Glutamatergic neuron (in vitro differentiated cells): Measurements from ENCODE around the gene MYORG. TPM values are rescaled to one million over a fixed set of nuclear protein-coding genes. Genes with fewer than 3 reads are reported as not detected.

Experiments
- DNase-seq: peaks from one replicate; pipeline ENCODE4 v3.0.0; 2022
- H3K27ac Mint-ChIP-seq: one replicate; pipeline ENCODE4 v1.8.0; 2020; ENCODE audit warnings: mild to moderate bottlenecking, mixed read lengths, inconsistent platforms; ENCODE audit not compliant: unreplicated experiment
- H3K27me3 Mint-ChIP-seq: one replicate; pipeline ENCODE4 v1.8.0; 2020; ENCODE audit warnings: mild to moderate bottlenecking, moderate library complexity, mixed read lengths, inconsistent platforms; ENCODE audit not compliant: unreplicated experiment
- H3K36me3 Mint-ChIP-seq: one replicate; pipeline ENCODE4 v1.8.0; 2020; ENCODE audit warnings: mild to moderate bottlenecking, mixed read lengths, inconsistent platforms; ENCODE audit not compliant: unreplicated experiment
- H3K4me1 Mint-ChIP-seq: one replicate; pipeline ENCODE4 v1.8.0; 2020; ENCODE audit warnings: mild to moderate bottlenecking, low read depth, mixed read lengths, inconsistent platforms; ENCODE audit not compliant: unreplicated experiment
- H3K4me3 Mint-ChIP-seq: one replicate; pipeline ENCODE4 v1.8.0; 2020; ENCODE audit warnings: mild to moderate bottlenecking, mixed read lengths, inconsistent platforms; ENCODE audit not compliant: unreplicated experiment
- H3K9me3 Mint-ChIP-seq: one replicate; pipeline ENCODE4 v1.8.0; 2020; ENCODE audit warnings: mild to moderate bottlenecking, moderate library complexity, mixed read lengths, inconsistent platforms; ENCODE audit not compliant: unreplicated experiment
- CTCF ChIP-seq: fragments of 200-600 bp; sonication (generic); IDR thresholded peaks from one replicate; pipeline ENCODE4 v1.5.0; 2021; ENCODE audit not compliant: partially characterized antibody, unreplicated experiment
- total RNA-seq: library from RNA; stranded (reverse); fragmentation: NEBNext Ultra II Directional; extraction: Animal tissue kit (Norgen Biotek cat#: 25700); gene quantifications from one replicate; pipeline ENCODE4 v1.2.1, GENCODE V29; 2021; ENCODE audit not compliant: unreplicated experiment

The MYORG gene
- total RNA-seq, 1 donor from 2014 or later: 4.6 TPM

DNA sequence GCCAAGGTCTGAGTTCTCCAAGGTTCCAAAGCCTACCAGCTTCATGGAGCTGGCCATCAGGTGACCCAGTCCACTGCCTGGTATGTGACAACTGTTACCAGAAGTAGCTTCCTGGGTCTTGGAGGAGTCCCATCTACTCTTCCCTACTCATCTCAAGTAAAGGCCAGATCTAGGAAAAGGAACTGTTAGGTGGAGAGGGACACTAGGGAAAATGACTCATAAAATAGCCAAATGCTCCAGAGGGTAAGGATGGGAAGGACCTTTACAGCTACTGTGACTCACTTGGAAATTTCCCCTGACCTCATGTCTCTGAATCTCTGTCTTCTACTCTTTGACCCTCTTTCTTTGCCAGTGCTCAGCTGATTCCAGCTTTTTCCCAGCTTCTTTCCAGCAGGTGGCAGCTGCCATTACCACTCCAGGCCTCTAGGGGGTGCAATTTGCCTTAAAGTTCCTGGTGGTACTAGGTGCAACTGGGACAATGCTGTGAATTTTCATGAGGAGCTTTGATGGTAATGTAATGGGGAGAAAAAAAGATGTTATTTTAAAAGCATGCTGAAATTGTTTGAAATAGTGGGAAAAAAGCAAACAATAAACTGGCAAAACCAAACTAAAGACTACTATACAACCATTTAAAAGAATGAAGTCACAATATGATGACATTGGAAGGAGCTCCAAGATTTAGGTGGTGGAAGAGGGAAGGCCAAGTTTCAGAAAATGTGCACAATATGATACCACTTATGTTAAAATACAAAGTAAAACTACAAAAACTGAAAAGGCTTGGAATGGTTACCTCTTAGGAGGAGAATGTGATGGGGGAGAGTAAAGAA, 27.1 kb upstream of the MYORG start:
- TF ChIP-seq CTCF: peak; percentile 98
- peaks cover 10% of the 10 kb centered on the region for H3K9me3 Mint-ChIP-seq
- H3K4me3 Mint-ChIP-seq: no peak overlapping the region
- peaks cover 17% of the 10 kb centered on the region for H3K4me1 Mint-ChIP-seq
- DNase-seq: peak; percentile 85
- H3K27ac Mint-ChIP-seq: no peak overlapping the region
- peaks cover 9% of the 10 kb centered on the region for H3K27me3 Mint-ChIP-seq
- peaks cover 7% of the 10 kb centered on the region for H3K36me3 Mint-ChIP-seq

GRCh38 chr9:34400686-34401602, 24.2 kb upstream of the MYORG start:
- peaks cover 7% of the 10 kb centered on the region for H3K27me3 Mint-ChIP-seq
- TF ChIP-seq CTCF: no peak
- H3K4me1 Mint-ChIP-seq: peaks cover 3% of the 10 kb centered on the region
- no peak for DNase-seq
- H3K4me3 Mint-ChIP-seq: no peak overlapping the region
- peaks cover 11% of the 10 kb centered on the region for H3K9me3 Mint-ChIP-seq
- peaks cover 7% of the 10 kb centered on the region for H3K36me3 Mint-ChIP-seq
- no peak overlapping the region for H3K27ac Mint-ChIP-seq

- peaks cover 7% of the 10 kb centered on the region for H3K36me3 Mint-ChIP-seq
- peaks cover 11% of the 10 kb centered on the region for H3K9me3 Mint-ChIP-seq
- no peak overlapping the region for H3K4me3 Mint-ChIP-seq
- H3K27me3 Mint-ChIP-seq: peaks cover 7% of the 10 kb centered on the region
- peak; percentile 11 for TF ChIP-seq CTCF
- peaks cover 3% of the 10 kb centered on the region for H3K4me1 Mint-ChIP-seq
- no peak overlapping the region for H3K27ac Mint-ChIP-seq
- DNase-seq: no peak
These were observed 23.6 kb upstream of the MYORG start for GRCh38 chr9:34400275-34400674.

DNA sequence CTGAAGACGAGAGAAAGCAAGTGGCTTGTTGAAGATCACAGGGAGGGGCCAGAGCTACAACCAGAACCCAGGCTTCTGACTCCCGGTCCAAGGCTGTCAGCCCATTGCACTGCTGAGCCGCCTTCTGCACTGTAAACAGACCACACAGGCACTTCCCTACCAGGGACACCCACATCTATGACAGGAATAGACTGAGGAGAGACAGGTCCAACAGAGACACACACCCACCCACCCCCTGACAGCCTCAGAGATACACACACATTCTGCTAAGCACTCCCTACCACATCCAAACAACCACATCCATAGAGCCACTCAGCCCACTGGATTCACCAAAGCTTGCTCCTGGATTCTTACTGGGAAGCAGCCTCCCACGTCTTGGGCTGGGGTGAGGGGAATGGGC, 23.0 kb upstream of the MYORG start:
- no peak overlapping the region for H3K27ac Mint-ChIP-seq
- no peak for DNase-seq
- H3K9me3 Mint-ChIP-seq: peaks cover 10% of the 10 kb centered on the region
- no peak for TF ChIP-seq CTCF
- peaks cover 3% of the 10 kb centered on the region for H3K4me1 Mint-ChIP-seq
- no peak overlapping the region for H3K4me3 Mint-ChIP-seq
- peaks cover 7% of the 10 kb centered on the region for H3K36me3 Mint-ChIP-seq
- peaks cover 7% of the 10 kb centered on the region for H3K27me3 Mint-ChIP-seq
